Neural progenitor cell (in vitro differentiated cells): Measurements from ENCODE around the gene WWTR1. TPM values are rescaled to one million over a fixed set of nuclear protein-coding genes. Genes with fewer than 3 reads are reported as not detected.
A peak's percentile ranks its signal among the peaks of the same experiment; 100 is the strongest.

Experiments used
- DNase-seq: peaks from one replicate; pipeline ENCODE4 v3.0.0-alpha.2; 2016; ENCODE audit warnings: low spot score
- H2AFZ ChIP-seq: fragments of 200-600 bp; sonication (generic); replicated peaks from 2 replicates; pipeline ENCODE4 v1.6.1; 2016; ENCODE audit warnings: antibody characterized with exemption
- H3F3A ChIP-seq: fragments of 200-600 bp; sonication (generic); 2 replicates; pipeline ENCODE4 v1.6.1; 2016; ENCODE audit warnings: antibody characterized with exemption, low read depth
- H3K27ac ChIP-seq: fragments of 200-600 bp; sonication (generic); 2 replicates; pipeline ENCODE4 v1.5.1; 2016; ENCODE audit warnings: mild to moderate bottlenecking
- H3K27me3 ChIP-seq: fragments of 200-600 bp; sonication (generic); 2 replicates; pipeline ENCODE4 v1.6.1; 2016; ENCODE audit warnings: mild to moderate bottlenecking, moderate library complexity
- H3K36me3 ChIP-seq: fragments of 200-600 bp; sonication (generic); 2 replicates; pipeline ENCODE4 v1.5.1; 2016
- H3K4me1 ChIP-seq: fragments of 200-600 bp; sonication (generic); 2 replicates; pipeline ENCODE4 v1.6.1; 2016; ENCODE audit warnings: mixed run types
- H3K4me2 ChIP-seq: fragments of 200-600 bp; sonication (generic); 2 replicates; pipeline ENCODE4 v1.6.1; 2016
- H3K4me3 ChIP-seq: fragments of 200-600 bp; sonication (generic); 2 replicates; pipeline ENCODE4 v1.5.1; 2016
- H3K79me2 ChIP-seq: fragments of 200-600 bp; sonication (generic); 2 replicates; pipeline ENCODE4 v1.6.1; 2016; ENCODE audit warnings: low read depth
- H3K9ac ChIP-seq: fragments of 200-600 bp; sonication (generic); 2 replicates; pipeline ENCODE4 v1.6.1; 2016
- H3K9me3 ChIP-seq: fragments of 200-600 bp; sonication (generic); 2 replicates; pipeline ENCODE4 v1.5.1; 2016; ENCODE audit warnings: low read depth
- H4K20me1 ChIP-seq: fragments of 200-600 bp; sonication (generic); 2 replicates; pipeline ENCODE4 v1.6.1; 2016; ENCODE audit warnings: low read depth
- H3K27ac Mint-ChIP-seq: 3 replicates; pipeline ENCODE4 v1.8.0; 2021; ENCODE audit warnings: mixed read lengths
- H3K27me3 Mint-ChIP-seq: 2 replicates; pipeline ENCODE4 v1.8.0; 2022; ENCODE audit warnings: low read depth, mild to moderate bottlenecking, inconsistent platforms, moderate library complexity, mixed read lengths; ENCODE audit not compliant: insufficient read depth
- H3K36me3 Mint-ChIP-seq: 3 replicates; pipeline ENCODE4 v1.8.0; 2021; ENCODE audit warnings: mixed read lengths
- H3K4me1 Mint-ChIP-seq: 3 replicates; pipeline ENCODE4 v1.8.0; 2021; ENCODE audit warnings: mixed read lengths
- H3K4me3 Mint-ChIP-seq: 3 replicates; pipeline ENCODE4 v1.8.0; 2021; ENCODE audit warnings: mild to moderate bottlenecking, moderate library complexity, mixed read lengths
- H3K9me3 Mint-ChIP-seq: 3 replicates; pipeline ENCODE4 v1.8.0; 2020; ENCODE audit warnings: mixed read lengths
- EZH2 ChIP-seq: fragments of 200-600 bp; sonication (generic); IDR thresholded peaks from 2 replicates; pipeline ENCODE4 v1.6.1; 2017; ENCODE audit warnings: antibody characterized with exemption, mild to moderate bottlenecking, moderate library complexity
- EZH2phosphoT487 ChIP-seq: fragments of 200-600 bp; sonication (generic); IDR thresholded peaks from 2 replicates; pipeline ENCODE4 v1.6.1; 2017; ENCODE audit warnings: antibody characterized with exemption
- total RNA-seq: library from RNA; depleted of rRNA; stranded (reverse); fragments of >200 nt; gene quantifications from 2 replicates; pipeline ENCODE4 v1.2.3, GENCODE V29; 2015; ENCODE audit warnings: low replicate concordance
- TF ChIP-seq, protein P1 (sequence below): fragments of 200-600 bp; sonication (generic); IDR thresholded peaks from 2 replicates; pipeline ENCODE4 v1.5.1; 2017; ENCODE audit warnings: antibody characterized with exemption, mild to moderate bottlenecking

Gene WWTR1
- total RNA-seq, 1 donor from 2014 or later: 13.9 TPM

DNA sequence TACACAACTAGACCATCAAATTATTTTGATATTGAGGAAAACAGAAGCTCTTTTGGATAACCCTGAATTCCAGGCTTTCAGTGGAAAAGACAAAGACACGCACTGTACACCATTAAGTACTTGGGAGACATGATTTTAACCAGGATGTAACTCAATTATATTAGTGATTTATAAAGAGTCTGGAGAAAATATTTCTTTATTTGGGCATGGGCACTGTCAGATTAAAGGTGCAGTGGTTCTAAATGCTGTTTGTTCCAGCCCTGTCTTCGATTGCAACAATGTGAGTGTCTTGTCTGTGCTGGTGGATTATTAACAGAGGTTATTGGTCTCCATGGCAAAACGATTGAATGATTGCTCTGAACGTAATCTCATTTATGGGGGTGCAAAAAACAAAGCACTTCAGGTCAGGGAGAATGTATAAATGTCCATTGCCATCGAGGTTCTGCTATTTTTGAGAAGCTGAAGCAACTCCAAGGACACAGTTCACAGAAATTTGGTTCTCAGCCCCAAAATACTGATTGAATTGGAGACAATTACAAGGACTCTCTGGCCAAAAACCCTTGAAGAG lies 183.5 kb downstream of the WWTR1 start, which contains the start of gene TM4SF4:
Gene TM4SF4 (plus strand): TSS at position 448 of the 568 bp plus-strand sequence. CDS start 181 bp downstream, outside the sequence.
- TF ChIP-seq EZH2phosphoT487: no peak
- TF ChIP-seq, protein P1, sequence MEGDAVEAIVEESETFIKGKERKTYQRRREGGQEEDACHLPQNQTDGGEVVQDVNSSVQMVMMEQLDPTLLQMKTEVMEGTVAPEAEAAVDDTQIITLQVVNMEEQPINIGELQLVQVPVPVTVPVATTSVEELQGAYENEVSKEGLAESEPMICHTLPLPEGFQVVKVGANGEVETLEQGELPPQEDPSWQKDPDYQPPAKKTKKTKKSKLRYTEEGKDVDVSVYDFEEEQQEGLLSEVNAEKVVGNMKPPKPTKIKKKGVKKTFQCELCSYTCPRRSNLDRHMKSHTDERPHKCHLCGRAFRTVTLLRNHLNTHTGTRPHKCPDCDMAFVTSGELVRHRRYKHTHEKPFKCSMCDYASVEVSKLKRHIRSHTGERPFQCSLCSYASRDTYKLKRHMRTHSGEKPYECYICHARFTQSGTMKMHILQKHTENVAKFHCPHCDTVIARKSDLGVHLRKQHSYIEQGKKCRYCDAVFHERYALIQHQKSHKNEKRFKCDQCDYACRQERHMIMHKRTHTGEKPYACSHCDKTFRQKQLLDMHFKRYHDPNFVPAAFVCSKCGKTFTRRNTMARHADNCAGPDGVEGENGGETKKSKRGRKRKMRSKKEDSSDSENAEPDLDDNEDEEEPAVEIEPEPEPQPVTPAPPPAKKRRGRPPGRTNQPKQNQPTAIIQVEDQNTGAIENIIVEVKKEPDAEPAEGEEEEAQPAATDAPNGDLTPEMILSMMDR: no peak
- TF ChIP-seq EZH2: no peak
- Histone ChIP-seq H3K27ac (no peak within 1 kb of the TSS), H3K9ac (no peak within 1 kb of the TSS), H3K4me3 (no peak within 1 kb of the TSS), H4K20me1 (no peaks in the 10 kb centered on the region), H3K4me2 (no peak within 1 kb of the TSS), H3K79me2 (no peaks in the 10 kb centered on the region), H3K9me3 (no peaks in the 10 kb centered on the region), H3K27me3 (no peaks in the 10 kb centered on the region), H3K36me3 (no peaks in the 10 kb centered on the region), H3F3A (no peaks in the 10 kb centered on the region), H2AFZ (no peak within 1 kb of the TSS), H3K4me1 (no peaks in the 10 kb centered on the region)
- Mint-ChIP-seq H3K27ac (peak within 1 kb of the TSS; percentile 57), H3K36me3 (no peaks in the 10 kb centered on the region), H3K9me3 (no peaks in the 10 kb centered on the region), H3K4me3 (no peak within 1 kb of the TSS), H3K27me3 (no peaks in the 10 kb centered on the region), H3K4me1 (peaks cover 5% of the 10 kb centered on the region)
- no peak for DNase-seq

DNA sequence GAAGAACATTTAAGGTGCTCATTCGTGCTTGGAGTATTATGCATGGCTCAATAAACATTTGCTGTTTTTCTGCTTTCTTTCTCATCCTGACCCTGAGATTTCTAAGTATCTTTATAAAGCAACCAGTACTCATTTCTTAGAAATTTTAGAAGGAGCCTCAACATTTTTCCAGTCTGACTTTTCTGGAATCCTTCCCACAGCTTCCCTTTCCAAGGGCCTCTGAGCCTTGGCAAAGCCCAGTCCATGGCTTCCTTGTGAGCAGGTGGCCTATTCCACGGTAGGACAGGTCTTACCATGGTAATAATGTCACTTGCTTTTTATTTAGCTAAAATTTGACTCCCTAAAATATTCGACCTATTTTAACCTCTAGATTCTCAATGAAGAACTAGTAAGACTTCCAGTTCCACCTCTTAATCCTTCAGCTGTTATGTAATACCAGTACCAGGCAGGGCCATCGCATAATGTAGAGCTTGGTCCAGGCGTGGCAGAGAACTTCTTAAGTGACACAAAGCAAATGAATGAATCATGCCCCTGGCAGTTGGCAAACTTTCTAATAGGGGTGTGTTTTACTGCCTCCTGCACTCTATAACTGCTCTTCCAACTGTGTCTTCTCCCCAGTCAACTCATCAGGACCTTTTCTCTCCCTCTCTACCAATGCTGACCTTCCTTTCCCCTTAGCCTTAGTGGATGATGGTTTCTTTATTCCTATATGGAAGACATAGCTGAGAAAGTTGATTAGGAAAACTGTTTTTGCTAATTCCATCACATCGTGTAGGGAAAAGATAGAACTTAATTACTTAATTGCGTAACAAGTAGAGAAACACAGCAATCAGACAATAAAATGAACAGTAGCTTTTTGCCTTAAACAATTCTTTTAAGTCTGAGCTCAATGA lies 184.2 kb downstream of the WWTR1 start:
- no peak overlapping the region for H3K4me3 ChIP-seq
- H3K4me2 ChIP-seq: no peak overlapping the region
- Mint-ChIP-seq H3K4me3 (no peak overlapping the region), H3K27me3 (no peaks in the 10 kb centered on the region), H3K36me3 (no peaks in the 10 kb centered on the region), H3K27ac (no peak overlapping the region), H3K9me3 (no peaks in the 10 kb centered on the region), H3K4me1 (peaks cover 7% of the 10 kb centered on the region)
- H3K27me3 ChIP-seq: no peaks in the 10 kb centered on the region
- no peaks in the 10 kb centered on the region for H3K36me3 ChIP-seq
- no peaks in the 10 kb centered on the region for H3K79me2 ChIP-seq
- H3F3A ChIP-seq: no peaks in the 10 kb centered on the region
- H3K4me1 ChIP-seq: peaks cover 6% of the 10 kb centered on the region
- no peak overlapping the region for H3K27ac ChIP-seq
- no peak overlapping the region for H2AFZ ChIP-seq
- no peak for TF ChIP-seq EZH2phosphoT487
- TF ChIP-seq, protein P1: no peak
- TF ChIP-seq EZH2: no peak
- H3K9me3 ChIP-seq: no peaks in the 10 kb centered on the region
- H3K9ac ChIP-seq: no peak overlapping the region
- H4K20me1 ChIP-seq: no peaks in the 10 kb centered on the region
- DNase-seq: no peak

DNA sequence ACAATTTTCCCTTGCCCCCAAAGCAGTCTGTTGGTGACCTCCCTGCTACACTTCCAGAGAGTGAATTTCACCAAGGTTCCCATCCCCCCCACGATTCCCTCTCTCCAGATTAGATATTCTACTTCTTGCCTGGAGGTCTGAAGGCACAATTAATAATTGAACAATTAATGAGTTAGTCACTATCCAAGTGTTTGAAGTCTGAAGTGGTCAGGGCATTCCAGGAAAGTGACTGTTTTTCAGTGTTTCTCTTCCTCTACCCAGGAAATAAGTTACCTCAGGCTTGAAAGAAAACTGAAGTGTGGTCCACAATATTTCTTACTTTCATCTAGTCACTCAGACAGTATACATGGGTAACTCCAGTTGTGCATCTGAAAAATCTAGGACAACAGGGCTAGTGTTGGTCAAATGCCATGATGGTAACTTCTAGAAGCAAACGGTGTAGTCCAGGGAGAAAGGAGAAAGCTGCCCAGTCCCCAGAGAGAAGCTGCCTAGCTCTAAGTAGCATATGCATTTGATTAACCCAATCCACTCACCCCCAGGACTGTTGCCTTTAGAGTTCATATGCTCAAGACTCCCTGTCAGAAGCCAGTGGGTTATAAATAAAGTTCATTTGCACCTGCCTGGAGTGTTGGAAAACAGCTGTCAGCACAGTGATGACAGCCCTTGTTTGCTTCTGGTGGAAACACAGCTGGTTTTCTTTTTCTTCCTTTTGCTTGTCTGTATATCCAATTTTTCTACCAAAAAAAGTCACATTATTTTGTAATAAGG lies 185.6 kb downstream of the WWTR1 start:
- no peak overlapping the region for H2AFZ ChIP-seq
- H3F3A ChIP-seq: no peaks in the 10 kb centered on the region
- TF ChIP-seq, protein P1: no peak
- TF ChIP-seq EZH2 (no peak), EZH2phosphoT487 (no peak)
- H3K9ac ChIP-seq: no peak overlapping the region
- H3K27me3 ChIP-seq: no peaks in the 10 kb centered on the region
- Mint-ChIP-seq H3K9me3 (no peaks in the 10 kb centered on the region), H3K4me3 (no peak overlapping the region), H3K4me1 (peaks cover 10% of the 10 kb centered on the region), H3K27me3 (no peaks in the 10 kb centered on the region), H3K36me3 (no peaks in the 10 kb centered on the region), H3K27ac (no peak overlapping the region)
- H3K4me1 ChIP-seq: peaks cover 8% of the 10 kb centered on the region
- no peaks in the 10 kb centered on the region for H3K36me3 ChIP-seq
- no peaks in the 10 kb centered on the region for H3K9me3 ChIP-seq
- no peaks in the 10 kb centered on the region for H3K79me2 ChIP-seq
- no peak overlapping the region for H3K4me2 ChIP-seq
- H3K27ac ChIP-seq: no peak overlapping the region
- no peak for DNase-seq
- H4K20me1 ChIP-seq: no peaks in the 10 kb centered on the region
- H3K4me3 ChIP-seq: no peak overlapping the region
